ENCODE measurements around the gene C3orf20.

Gene C3orf20

GRCh38 chr3:14701676-14702075, 26.7 kb downstream of the C3orf20 start:
- no peak for DNase-seq (ENCODE audit: low spot score)
- in situ Hi-C loops (cut with MboI; ENCODE audit: low sequenced_read_pairs, unreplicated experiment), result no loop called here
- TF ChIP-seq CTCF (IDR thresholded peaks at IDR 0.05; ENCODE audit: borderline replicate concordance, control extremely low read depth, extremely low read depth, insufficient read depth, missing control alignments), result no peak

GRCh38 chr3:14703128-14703750, 28.3 kb downstream of the C3orf20 start:
- TF ChIP-seq CTCF (IDR thresholded peaks at IDR 0.05; ENCODE audit: borderline replicate concordance, control extremely low read depth, extremely low read depth, insufficient read depth, missing control alignments), result no peak
- in situ Hi-C loops (cut with MboI; ENCODE audit: low sequenced_read_pairs, unreplicated experiment), result no loop called here
- DNase-seq (ENCODE audit: low spot score), result no peak

DNA sequence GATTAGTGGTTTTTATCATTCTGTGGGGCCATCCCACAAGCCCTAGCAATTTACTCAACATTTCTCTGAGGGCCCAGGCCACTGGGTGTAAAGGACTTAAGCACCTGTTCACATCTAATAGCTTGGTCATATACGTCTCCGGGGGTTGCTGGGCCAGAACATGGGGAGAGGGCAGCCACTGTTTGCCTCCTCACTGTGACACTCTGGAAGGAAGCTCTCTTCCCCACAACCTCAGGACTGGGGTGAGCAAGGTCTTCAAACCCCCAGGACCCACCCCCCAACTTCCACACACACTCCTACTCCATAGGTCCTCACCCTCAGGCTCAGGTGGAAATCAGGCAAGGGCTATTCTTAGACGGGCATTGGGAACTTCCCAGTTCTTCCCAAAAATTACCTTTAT, 28.9 kb downstream of the C3orf20 start:
- DNase-seq (ENCODE audit: low spot score), result no peak
- no peak for TF ChIP-seq CTCF (IDR thresholded peaks at IDR 0.05; ENCODE audit: borderline replicate concordance, control extremely low read depth, extremely low read depth, insufficient read depth, missing control alignments)
- in situ Hi-C loops (cut with MboI; ENCODE audit: low sequenced_read_pairs, unreplicated experiment), result no loop called here

DNA sequence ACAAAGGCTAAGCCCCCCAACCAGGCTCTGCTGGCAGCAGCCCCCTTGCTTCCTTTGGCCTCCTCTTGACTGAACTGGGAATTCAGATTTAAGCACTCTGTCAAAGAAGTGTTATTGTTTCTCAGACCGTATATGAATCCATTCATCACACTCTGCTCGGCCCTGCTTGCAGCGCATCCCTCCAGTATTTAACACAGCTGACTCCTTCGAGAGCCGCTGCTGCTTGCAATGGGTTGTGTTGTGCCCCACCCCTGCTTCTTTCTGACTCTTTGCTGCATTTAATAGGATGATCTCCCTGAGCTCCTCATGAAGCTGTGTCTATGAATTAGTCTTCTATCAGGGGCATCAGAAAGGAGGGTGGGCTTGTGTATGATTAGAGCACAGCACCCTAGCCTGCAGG, 31.2 kb downstream of the C3orf20 start:
- TF ChIP-seq CTCF (IDR thresholded peaks at IDR 0.05; ENCODE audit: borderline replicate concordance, control extremely low read depth, extremely low read depth, insufficient read depth, missing control alignments), result no peak
- DNase-seq (ENCODE audit: low spot score), result no peak
- in situ Hi-C loops (cut with MboI; ENCODE audit: low sequenced_read_pairs, unreplicated experiment), result no loop called here

DNA sequence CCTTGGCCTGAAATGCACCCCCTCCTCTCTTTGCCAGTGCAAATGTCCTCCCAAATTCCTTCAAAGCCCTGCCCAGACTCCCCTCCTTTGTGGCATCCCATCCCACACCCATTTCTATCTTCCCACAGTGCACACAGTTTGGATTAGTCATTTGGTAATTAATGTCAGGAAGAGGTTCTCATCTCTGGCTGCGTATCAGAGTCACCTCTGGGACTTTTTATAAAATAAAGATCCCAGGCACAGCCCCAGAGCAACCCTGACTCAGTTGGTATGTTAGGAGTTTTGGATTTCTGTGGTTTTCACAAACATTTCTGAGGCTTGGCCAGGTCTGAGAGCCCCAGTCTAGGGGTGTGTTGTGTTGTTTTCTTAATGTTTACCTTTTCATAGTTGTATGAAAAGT, 41.6 kb downstream of the C3orf20 start:
- in situ Hi-C loops (cut with MboI; ENCODE audit: low sequenced_read_pairs, unreplicated experiment), result no loop called here
- no peak for DNase-seq (ENCODE audit: low spot score)
- TF ChIP-seq CTCF (IDR thresholded peaks at IDR 0.05; ENCODE audit: borderline replicate concordance, control extremely low read depth, extremely low read depth, insufficient read depth, missing control alignments), result no peak

- in situ Hi-C loops (cut with MboI; ENCODE audit: low sequenced_read_pairs, unreplicated experiment), result no loop called here
- TF ChIP-seq CTCF (IDR thresholded peaks at IDR 0.05; ENCODE audit: borderline replicate concordance, control extremely low read depth, extremely low read depth, insufficient read depth, missing control alignments), result no peak
- no peak for DNase-seq (ENCODE audit: low spot score)
These were observed 42.4 kb downstream of the C3orf20 start for GRCh38 chr3:14717307-14717706.

Data from GM13976 (cell line).